Hepatocyte (in vitro differentiated cells): ENCODE data around the gene AQP7. TPM values are rescaled to one million over a fixed set of nuclear protein-coding genes. Genes with fewer than 3 reads are reported as not detected.

Source experiments
- DNase-seq: peaks from one replicate; pipeline ENCODE4 v3.0.0-alpha.2; 2016; ENCODE audit warnings: low spot score
- H2AFZ ChIP-seq: fragments of 200-600 bp; sonication (generic); 2 replicates; pipeline ENCODE4 v1.6.0; 2016; ENCODE audit warnings: antibody characterized with exemption, mild to moderate bottlenecking
- H3K27ac ChIP-seq: fragments of 200-600 bp; sonication (generic); 2 replicates; pipeline ENCODE4 v1.5.1; 2016; ENCODE audit warnings: mild to moderate bottlenecking
- H3K27me3 ChIP-seq: fragments of 200-600 bp; sonication (generic); 2 replicates; pipeline ENCODE4 v1.6.1; 2016
- H3K36me3 ChIP-seq: fragments of 200-600 bp; sonication (generic); replicated peaks from 2 replicates; pipeline ENCODE4 v1.5.1; 2016; ENCODE audit warnings: low read depth; ENCODE audit not compliant: insufficient read depth
- H3K4me1 ChIP-seq: fragments of 200-600 bp; sonication (generic); 2 replicates; pipeline ENCODE4 v1.5.1; 2016; ENCODE audit warnings: mild to moderate bottlenecking, moderate library complexity; ENCODE audit not compliant: insufficient read depth
- H3K4me2 ChIP-seq: fragments of 200-600 bp; sonication (generic); 2 replicates; pipeline ENCODE4 v1.6.0; 2016
- H3K4me3 ChIP-seq: fragments of 200-600 bp; sonication (generic); 2 replicates; pipeline ENCODE4 v1.5.1; 2016; ENCODE audit warnings: mild to moderate bottlenecking
- H3K79me2 ChIP-seq: fragments of 200-600 bp; sonication (generic); 2 replicates; pipeline ENCODE4 v1.6.0; 2017; ENCODE audit warnings: mild to moderate bottlenecking
- H3K9me2 ChIP-seq: fragments of 200-600 bp; sonication (generic); replicated peaks from 2 replicates; pipeline ENCODE4 v1.6.0; 2017; ENCODE audit warnings: mild to moderate bottlenecking; ENCODE audit not compliant: insufficient read depth
- H3K9me3 ChIP-seq: fragments of 200-600 bp; sonication (generic); 2 replicates; pipeline ENCODE4 v1.5.1; 2016; ENCODE audit warnings: low read depth, mild to moderate bottlenecking
- H4K20me1 ChIP-seq: fragments of 200-600 bp; sonication (generic); 2 replicates; pipeline ENCODE4 v1.6.0; 2016; ENCODE audit warnings: mild to moderate bottlenecking; ENCODE audit not compliant: insufficient read depth, poor library complexity, severe bottlenecking
- EZH2 ChIP-seq: fragments of 200-600 bp; sonication (generic); IDR thresholded peaks from 2 replicates; pipeline ENCODE4 v1.6.1; 2016; ENCODE audit warnings: antibody characterized with exemption, mild to moderate bottlenecking, borderline replicate concordance
- EZH2phosphoT487 ChIP-seq: fragments of 200-600 bp; sonication (generic); IDR thresholded peaks from one replicate; pipeline ENCODE4 v1.6.1; 2018; ENCODE audit warnings: antibody characterized with exemption, mild to moderate bottlenecking, low read depth, moderate library complexity; ENCODE audit not compliant: unreplicated experiment, severe bottlenecking
- WGBS: methylation state at CpG from one replicate; pipeline ENCODE4 v1.1.6; 2016; ENCODE audit warnings: low lambda C conversion rate; ENCODE audit errors: missing lambda C conversion rate; 5-methylcytosine and 5-hydroxymethylcytosine counted together
- polyA plus RNA-seq: library from polyadenylated mRNA; unstranded; fragments of >200 nt; fragmentation: Nextera tagmentation; extraction: Ambion mirVana; gene quantifications from 2 replicates; pipeline ENCODE4 v1.2.1, GENCODE V29; 2016
- total RNA-seq: library from RNA; depleted of rRNA; stranded (reverse); fragments of >200 nt; gene quantifications from 2 replicates; pipeline ENCODE4 v1.2.3, GENCODE V29; 2014
- TF ChIP-seq, protein P1 (sequence below): fragments of 200-600 bp; sonication (generic); IDR thresholded peaks from 2 replicates; pipeline ENCODE4 v1.5.1; 2016; ENCODE audit warnings: antibody characterized with exemption, mild to moderate bottlenecking; ENCODE audit not compliant: poor library complexity

Gene AQP7
- total and polyA plus RNA-seq, 2 experiments from 2014 or later, result 11.2 to 16.6 TPM

DNA sequence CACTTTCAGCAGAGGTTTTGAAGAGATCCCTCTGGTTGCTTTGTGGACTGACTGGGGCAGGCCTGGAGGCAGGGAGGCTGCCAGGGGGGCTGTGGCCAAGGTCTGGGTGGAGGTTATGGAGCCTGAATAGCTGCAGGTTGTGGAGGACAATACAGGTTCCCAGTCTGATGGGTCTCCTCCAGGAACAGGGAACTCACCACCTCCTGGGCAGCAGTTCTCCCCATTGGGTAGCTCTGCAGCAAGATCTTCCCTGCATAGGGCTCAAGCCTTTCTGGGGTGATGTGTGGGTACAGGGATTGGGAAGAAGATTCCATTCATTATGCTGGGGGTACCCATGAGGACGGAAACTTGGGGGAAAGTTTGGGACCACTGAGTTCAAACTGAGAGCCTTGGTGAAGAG lies 38.2 kb upstream of the AQP7 start:
- Histone ChIP-seq H4K20me1 (no peaks in the 10 kb centered on the region), H3K27me3 (no peaks in the 10 kb centered on the region), H3K36me3 (no peaks in the 10 kb centered on the region), H3K4me3 (no peak overlapping the region), H3K4me1 (peaks cover 25% of the 10 kb centered on the region), H2AFZ (no peak overlapping the region), H3K79me2 (no peaks in the 10 kb centered on the region), H3K27ac (no peak overlapping the region), H3K4me2 (no peak overlapping the region), H3K9me3 (no peaks in the 10 kb centered on the region), H3K9me2 (no peaks in the 10 kb centered on the region)
- WGBS, result 89% methylated on average over 1 of the region's 1 CpG
- TF ChIP-seq, protein P1, sequence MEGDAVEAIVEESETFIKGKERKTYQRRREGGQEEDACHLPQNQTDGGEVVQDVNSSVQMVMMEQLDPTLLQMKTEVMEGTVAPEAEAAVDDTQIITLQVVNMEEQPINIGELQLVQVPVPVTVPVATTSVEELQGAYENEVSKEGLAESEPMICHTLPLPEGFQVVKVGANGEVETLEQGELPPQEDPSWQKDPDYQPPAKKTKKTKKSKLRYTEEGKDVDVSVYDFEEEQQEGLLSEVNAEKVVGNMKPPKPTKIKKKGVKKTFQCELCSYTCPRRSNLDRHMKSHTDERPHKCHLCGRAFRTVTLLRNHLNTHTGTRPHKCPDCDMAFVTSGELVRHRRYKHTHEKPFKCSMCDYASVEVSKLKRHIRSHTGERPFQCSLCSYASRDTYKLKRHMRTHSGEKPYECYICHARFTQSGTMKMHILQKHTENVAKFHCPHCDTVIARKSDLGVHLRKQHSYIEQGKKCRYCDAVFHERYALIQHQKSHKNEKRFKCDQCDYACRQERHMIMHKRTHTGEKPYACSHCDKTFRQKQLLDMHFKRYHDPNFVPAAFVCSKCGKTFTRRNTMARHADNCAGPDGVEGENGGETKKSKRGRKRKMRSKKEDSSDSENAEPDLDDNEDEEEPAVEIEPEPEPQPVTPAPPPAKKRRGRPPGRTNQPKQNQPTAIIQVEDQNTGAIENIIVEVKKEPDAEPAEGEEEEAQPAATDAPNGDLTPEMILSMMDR, result no peak
- no peak for TF ChIP-seq EZH2
- no peak for TF ChIP-seq EZH2phosphoT487
- no peak for DNase-seq

DNA sequence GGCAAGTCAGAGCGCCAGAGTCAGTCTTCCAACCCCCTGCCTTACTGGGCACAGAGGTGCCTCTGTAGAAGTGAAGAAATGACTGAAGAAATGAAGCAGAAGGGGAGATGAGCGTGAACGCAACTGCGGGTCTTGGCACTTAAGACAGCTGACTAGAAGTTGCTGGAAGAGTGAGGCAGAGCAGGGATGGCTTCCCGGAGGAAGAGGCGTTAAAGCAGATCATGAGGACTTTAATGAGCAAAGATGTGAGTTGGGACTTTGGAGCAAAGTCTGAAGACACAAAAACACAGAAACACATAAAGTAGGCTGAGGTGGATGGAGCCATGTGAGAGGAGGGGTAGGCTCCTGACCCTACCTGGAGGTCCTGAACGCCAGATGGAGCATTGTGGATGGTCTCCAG lies 37.8 kb upstream of the AQP7 start:
- TF ChIP-seq EZH2, result no peak
- TF ChIP-seq, protein P1, result no peak
- no peak for TF ChIP-seq EZH2phosphoT487
- Histone ChIP-seq H3K4me3 (no peak overlapping the region), H3K36me3 (no peaks in the 10 kb centered on the region), H4K20me1 (no peaks in the 10 kb centered on the region), H2AFZ (no peak overlapping the region), H3K9me2 (no peaks in the 10 kb centered on the region), H3K4me2 (no peak overlapping the region), H3K27ac (no peak overlapping the region), H3K9me3 (no peaks in the 10 kb centered on the region), H3K4me1 (peaks cover 21% of the 10 kb centered on the region), H3K27me3 (no peaks in the 10 kb centered on the region), H3K79me2 (no peaks in the 10 kb centered on the region)
- 95% methylated on average over 7 of the region's 7 CpGs for WGBS
- DNase-seq, result no peak

DNA sequence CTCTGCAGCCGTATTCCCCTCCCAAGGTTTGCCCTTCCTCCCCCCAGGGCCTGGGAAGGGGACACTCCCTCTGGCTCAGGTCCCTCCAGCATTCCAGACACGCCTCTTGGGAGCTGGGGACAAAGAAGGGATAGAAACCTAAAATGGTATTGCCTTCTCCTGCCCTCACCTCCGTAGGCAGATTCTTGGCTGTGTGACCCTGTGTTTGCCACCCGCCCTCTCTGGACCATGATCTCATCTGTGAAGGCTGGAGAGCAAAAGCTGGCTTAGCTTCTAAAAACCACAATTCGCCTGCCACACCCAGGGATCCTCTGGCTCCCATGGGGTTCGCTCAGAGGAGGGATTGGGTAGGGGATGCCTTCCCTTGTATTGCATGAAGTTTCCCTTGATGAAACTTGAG lies 37.4 kb upstream of the AQP7 start:
- no peaks in the 10 kb centered on the region for H4K20me1 ChIP-seq
- H3K36me3 ChIP-seq, result no peaks in the 10 kb centered on the region
- H2AFZ ChIP-seq, result no peak overlapping the region
- no peaks in the 10 kb centered on the region for H3K9me3 ChIP-seq
- DNase-seq, result no peak
- H3K4me2 ChIP-seq, result no peak overlapping the region
- no peak overlapping the region for H3K4me3 ChIP-seq
- no peaks in the 10 kb centered on the region for H3K9me2 ChIP-seq
- H3K27ac ChIP-seq, result no peak overlapping the region
- no peaks in the 10 kb centered on the region for H3K27me3 ChIP-seq
- WGBS, result 74% methylated on average over 6 of the region's 6 CpGs
- TF ChIP-seq EZH2 (no peak), EZH2phosphoT487 (no peak)
- TF ChIP-seq, protein P1, result no peak
- H3K79me2 ChIP-seq, result no peaks in the 10 kb centered on the region
- H3K4me1 ChIP-seq, result peaks cover 21% of the 10 kb centered on the region
